SJCRH30 (cell line): ENCODE measurements around the gene P3H2. TPM values are rescaled to one million over a fixed set of nuclear protein-coding genes. Genes with fewer than 3 reads are reported as not detected.
"Not testable (repeated sequence)": the region's sequence is repeated elsewhere in the genome, so short reads cannot be mapped to it uniquely, and the experiment has no call there.

Source experiments
- DNase-seq, 2 experiments: peaks; one replicate each; pipeline ENCODE4 v3.0.0-alpha.2; 2015 to 2020
- H3K27ac ChIP-seq: fragments of 250-450 bp; sonication (Bioruptor Pico); 2 replicates; pipeline ENCODE4 v1.5.1; 2020; ENCODE audit warnings: mild to moderate bottlenecking, moderate library complexity
- H3K27me3 ChIP-seq: fragments of 250-450 bp; sonication (Bioruptor Pico); 2 replicates; pipeline ENCODE4 v1.5.1; 2020; ENCODE audit warnings: mild to moderate bottlenecking, moderate library complexity
- H3K36me3 ChIP-seq: fragments of 250-450 bp; sonication (Bioruptor Pico); 2 replicates; pipeline ENCODE4 v1.5.1; 2020; ENCODE audit warnings: mild to moderate bottlenecking, moderate library complexity
- H3K4me1 ChIP-seq: fragments of 250-450 bp; sonication (Bioruptor Pico); 2 replicates; pipeline ENCODE4 v1.5.1; 2020; ENCODE audit warnings: mild to moderate bottlenecking, moderate library complexity
- H3K4me3 ChIP-seq: fragments of 250-450 bp; sonication (Bioruptor Pico); 2 replicates; pipeline ENCODE4 v1.5.1; 2020; ENCODE audit warnings: mild to moderate bottlenecking, moderate library complexity
- H3K9me3 ChIP-seq: fragments of 250-450 bp; sonication (Bioruptor Pico); replicated peaks from 2 replicates; pipeline ENCODE4 v1.5.1; 2020; ENCODE audit warnings: mild to moderate bottlenecking, moderate library complexity
- total RNA-seq: library from RNA; depleted of rRNA; stranded (reverse); fragments of >200 nt; shearing (Covaris generic); gene quantifications from 2 replicates; pipeline ENCODE4 v1.2.3, GENCODE V29; 2014

The P3H2 gene
- total RNA-seq, 1 experiment from 2014 or later, result 31.5 TPM

- Histone ChIP-seq H3K36me3 (no peaks in the 10 kb centered on the region), H3K27ac (no peak overlapping the region), H3K27me3 (no peaks in the 10 kb centered on the region), H3K9me3 (no peaks in the 10 kb centered on the region), H3K4me1 (no peaks in the 10 kb centered on the region), H3K4me3 (no peak overlapping the region)
- no peak for DNase-seq
Observed at GRCh38 chr3:189964623-189965332, 155.9 kb downstream of the P3H2 start.

GRCh38 chr3:189962466-189962865 is 158.2 kb downstream of the P3H2 start:
- Histone ChIP-seq H3K9me3 (no peaks in the 10 kb centered on the region), H3K27me3 (no peaks in the 10 kb centered on the region), H3K27ac (no peak overlapping the region), H3K36me3 (no peaks in the 10 kb centered on the region), H3K4me3 (no peak overlapping the region), H3K4me1 (no peaks in the 10 kb centered on the region)
- DNase-seq, result no peak

- peak; percentile 52 to 83 for DNase-seq
- no peaks in the 10 kb centered on the region for H3K9me3 ChIP-seq
- no peaks in the 10 kb centered on the region for H3K4me1 ChIP-seq
- H3K4me3 ChIP-seq, result no peak overlapping the region
- H3K27ac ChIP-seq, result no peak overlapping the region
- H3K27me3 ChIP-seq, result no peaks in the 10 kb centered on the region
- no peaks in the 10 kb centered on the region for H3K36me3 ChIP-seq
Observed at GRCh38 chr3:189961522-189962161, 159.1 kb downstream of the P3H2 start.

- not testable (repeated sequence) for H3K36me3 ChIP-seq, H3K27me3 ChIP-seq, H3K27ac ChIP-seq, H3K9me3 ChIP-seq, H3K4me1 ChIP-seq, DNase-seq, H3K4me3 ChIP-seq
Observed at GRCh38 chr3:189961086-189961485, 159.6 kb downstream of the P3H2 start.

- H3K36me3 ChIP-seq, result no peaks in the 10 kb centered on the region
- H3K27me3 ChIP-seq, result no peaks in the 10 kb centered on the region
- H3K27ac ChIP-seq, result no peak overlapping the region
- DNase-seq, result no peak
- no peaks in the 10 kb centered on the region for H3K4me1 ChIP-seq
- no peaks in the 10 kb centered on the region for H3K9me3 ChIP-seq
- no peak overlapping the region for H3K4me3 ChIP-seq
Observed at GRCh38 chr3:189954733-189955665, 165.7 kb downstream of the P3H2 start.

- no peaks in the 10 kb centered on the region for H3K4me1 ChIP-seq
- H3K36me3 ChIP-seq, result no peaks in the 10 kb centered on the region
- no peaks in the 10 kb centered on the region for H3K9me3 ChIP-seq
- no peak for DNase-seq
- no peaks in the 10 kb centered on the region for H3K27me3 ChIP-seq
- no peak overlapping the region for H3K4me3 ChIP-seq
- no peak overlapping the region for H3K27ac ChIP-seq
Observed at GRCh38 chr3:189953551-189953950, 167.1 kb downstream of the P3H2 start.

GRCh38 chr3:189952272-189952671 is 168.4 kb downstream of the P3H2 start:
- Histone ChIP-seq H3K36me3 (no peaks in the 10 kb centered on the region), H3K27ac (no peak overlapping the region), H3K4me1 (no peaks in the 10 kb centered on the region), H3K9me3 (no peaks in the 10 kb centered on the region), H3K4me3 (no peak overlapping the region), H3K27me3 (no peaks in the 10 kb centered on the region)
- no peak for DNase-seq

- H3K4me3 ChIP-seq, result no peak overlapping the region
- no peaks in the 10 kb centered on the region for H3K27me3 ChIP-seq
- H3K4me1 ChIP-seq, result no peaks in the 10 kb centered on the region
- H3K9me3 ChIP-seq, result no peaks in the 10 kb centered on the region
- DNase-seq, result no peak
- no peaks in the 10 kb centered on the region for H3K36me3 ChIP-seq
- no peak overlapping the region for H3K27ac ChIP-seq
Observed at GRCh38 chr3:189950258-189950657, 170.4 kb downstream of the P3H2 start.

GRCh38 chr3:189949580-189949979 is 171.1 kb downstream of the P3H2 start:
- H3K27ac ChIP-seq, result no peak overlapping the region
- no peaks in the 10 kb centered on the region for H3K36me3 ChIP-seq
- no peak overlapping the region for H3K4me3 ChIP-seq
- no peaks in the 10 kb centered on the region for H3K9me3 ChIP-seq
- no peaks in the 10 kb centered on the region for H3K4me1 ChIP-seq
- DNase-seq, result no peak
- no peaks in the 10 kb centered on the region for H3K27me3 ChIP-seq

GRCh38 chr3:189948724-189949045 is 172.0 kb downstream of the P3H2 start:
- H3K27me3 ChIP-seq, result no peaks in the 10 kb centered on the region
- H3K27ac ChIP-seq, result no peak overlapping the region
- H3K9me3 ChIP-seq, result no peaks in the 10 kb centered on the region
- H3K4me1 ChIP-seq, result no peaks in the 10 kb centered on the region
- no peak for DNase-seq
- no peaks in the 10 kb centered on the region for H3K36me3 ChIP-seq
- H3K4me3 ChIP-seq, result no peak overlapping the region

GRCh38 chr3:189947948-189948723 is 172.6 kb downstream of the P3H2 start:
- H3K27me3 ChIP-seq, result no peaks in the 10 kb centered on the region
- H3K36me3 ChIP-seq, result no peaks in the 10 kb centered on the region
- H3K9me3 ChIP-seq, result no peaks in the 10 kb centered on the region
- peak in 1 of 2 experiments; percentile 39 for DNase-seq
- no peaks in the 10 kb centered on the region for H3K4me1 ChIP-seq
- H3K27ac ChIP-seq, result no peak overlapping the region
- no peak overlapping the region for H3K4me3 ChIP-seq

- DNase-seq, result no peak
- H3K27me3 ChIP-seq, result no peaks in the 10 kb centered on the region
- H3K4me3 ChIP-seq, result no peak overlapping the region
- no peak overlapping the region for H3K27ac ChIP-seq
- no peaks in the 10 kb centered on the region for H3K9me3 ChIP-seq
- H3K4me1 ChIP-seq, result peaks cover under 1% of the 10 kb centered on the region; the same call in 1 of the 2 replicates
- no peaks in the 10 kb centered on the region for H3K36me3 ChIP-seq
Observed at GRCh38 chr3:189947068-189947467, 173.6 kb downstream of the P3H2 start.

- no peak overlapping the region for H3K27ac ChIP-seq
- H3K9me3 ChIP-seq, result no peaks in the 10 kb centered on the region
- no peak for DNase-seq
- H3K27me3 ChIP-seq, result no peaks in the 10 kb centered on the region
- H3K4me1 ChIP-seq, result peaks cover 10% of the 10 kb centered on the region
- H3K4me3 ChIP-seq, result no peak overlapping the region
- H3K36me3 ChIP-seq, result no peaks in the 10 kb centered on the region
Observed at GRCh38 chr3:189945935-189946709, 174.6 kb downstream of the P3H2 start.
